Measurements from ENCODE around the gene ALAS2.
"Not testable (repeated sequence)": the region's sequence is repeated elsewhere in the genome, so short reads cannot be mapped to it uniquely, and the experiment has no call there.

Gene ALAS2

GRCh38 chrX:55030271-55031205 lies at the start of gene ALAS2:
Gene ALAS2, minus strand, starts transcription at chrX:55030977. Its CDS starts 4,977 bp downstream, at chrX:55026000.
- no peak for DNase-seq

- DNase-seq = peak; percentile 1
These were observed 44.2 kb upstream of the ALAS2 start, which contains the start of gene PAGE2B for GRCh38 chrX:55074851-55075467. Gene PAGE2B, plus strand, starts transcription at chrX:55075030. Its CDS starts 1,012 bp downstream, at chrX:55076042.

- no peak for DNase-seq
These were observed 41.5 kb upstream of the ALAS2 start for GRCh38 chrX:55072286-55072685.

- not testable (repeated sequence) for DNase-seq
These were observed 36.4 kb upstream of the ALAS2 start for GRCh38 chrX:55067180-55067579.

GRCh38 chrX:55057675-55058249 lies 27.0 kb upstream of the ALAS2 start:
- DNase-seq = peak; percentile 1

- DNase-seq = peak; percentile 18
These were observed 26.3 kb upstream of the ALAS2 start for GRCh38 chrX:55056820-55057674.

- not testable (repeated sequence) for DNase-seq
These were observed 19.8 kb upstream of the ALAS2 start for GRCh38 chrX:55050599-55050998.

- DNase-seq = no peak
These were observed 10.7 kb upstream of the ALAS2 start for GRCh38 chrX:55041514-55041913.

GRCh38 chrX:55039471-55039870 lies 8.7 kb upstream of the ALAS2 start:
- no peak for DNase-seq

GRCh38 chrX:55033429-55033828 lies 2.7 kb upstream of the ALAS2 start:
- DNase-seq = no peak

- no peak for DNase-seq
These were observed 1.5 kb downstream of the ALAS2 start for GRCh38 chrX:55029291-55029690.

GRCh38 chrX:55028611-55029010 lies 2.2 kb downstream of the ALAS2 start:
- DNase-seq = no peak

GRCh38 chrX:55028040-55028439 lies 2.7 kb downstream of the ALAS2 start:
- DNase-seq = no peak

GRCh38 chrX:55026840-55027239 lies 3.9 kb downstream of the ALAS2 start:
- no peak for DNase-seq

- DNase-seq = no peak
These were observed 4.6 kb downstream of the ALAS2 start for GRCh38 chrX:55026143-55026542.

- DNase-seq = no peak
These were observed 15.9 kb downstream of the ALAS2 start for GRCh38 chrX:55014897-55015299.

GRCh38 chrX:55011294-55011693 lies 19.5 kb downstream of the ALAS2 start:
- DNase-seq = peak; percentile 0

- DNase-seq = no peak
These were observed 22.0 kb downstream of the ALAS2 start for GRCh38 chrX:55008571-55009358.

- DNase-seq = no peak
These were observed 23.1 kb downstream of the ALAS2 start for GRCh38 chrX:55007656-55008055.

- DNase-seq = no peak
These were observed 23.8 kb downstream of the ALAS2 start for GRCh38 chrX:55006827-55007621.

GRCh38 chrX:55005256-55005655 lies 25.5 kb downstream of the ALAS2 start:
- no peak for DNase-seq
